Neutrophil (primary cell): ENCODE measurements around the gene ELF4.

Source experiments
- H3K27ac ChIP-seq: fragments of 200-600 bp; sonication (generic); 2 replicates; pipeline ENCODE4 v1.5.1; 2016; ENCODE audit warnings: mild to moderate bottlenecking, moderate library complexity
- H3K27me3 ChIP-seq: fragments of 200-600 bp; sonication (generic); 2 replicates; pipeline ENCODE4 v1.6.0; 2016; ENCODE audit warnings: mild to moderate bottlenecking
- H3K36me3 ChIP-seq: fragments of 200-600 bp; sonication (generic); 2 replicates; pipeline ENCODE4 v1.5.1; 2017
- H3K4me1 ChIP-seq, 2 experiments: fragments of 200-600 bp in 1 of 2; sonication (generic) in 1 of 2; 1 replicate in 1 of 2; 2 replicates in 1 of 2; pipeline versions ENCODE4 v1.5.1 to v1.6.1; 2013 to 2016; ENCODE audit warnings: low read depth in 1 of 2, low read length in 1 of 2, mild to moderate bottlenecking in 1 of 2, moderate library complexity in 1 of 2; ENCODE audit not compliant: control insufficient read depth in 1 of 2, insufficient read depth in 1 of 2
- H3K4me3 ChIP-seq, 2 experiments: fragments of 200-600 bp in 1 of 2; sonication (generic) in 1 of 2; 1 replicate in 1 of 2; 2 replicates in 1 of 2; pipeline ENCODE4 v1.5.1; 2013 to 2016; ENCODE audit warnings: low read depth in 1 of 2, low read length in 1 of 2, mild to moderate bottlenecking in 1 of 2, moderate library complexity in 1 of 2
- H3K9me3 ChIP-seq: fragments of 200-600 bp; sonication (generic); 2 replicates; pipeline ENCODE4 v1.5.1; 2016
- TF ChIP-seq, protein P1 (sequence below): fragments of 200-600 bp; sonication (generic); IDR thresholded peaks from 2 replicates; pipeline ENCODE4 v1.5.1; 2016; ENCODE audit warnings: antibody characterized with exemption

ELF4 gene

DNA sequence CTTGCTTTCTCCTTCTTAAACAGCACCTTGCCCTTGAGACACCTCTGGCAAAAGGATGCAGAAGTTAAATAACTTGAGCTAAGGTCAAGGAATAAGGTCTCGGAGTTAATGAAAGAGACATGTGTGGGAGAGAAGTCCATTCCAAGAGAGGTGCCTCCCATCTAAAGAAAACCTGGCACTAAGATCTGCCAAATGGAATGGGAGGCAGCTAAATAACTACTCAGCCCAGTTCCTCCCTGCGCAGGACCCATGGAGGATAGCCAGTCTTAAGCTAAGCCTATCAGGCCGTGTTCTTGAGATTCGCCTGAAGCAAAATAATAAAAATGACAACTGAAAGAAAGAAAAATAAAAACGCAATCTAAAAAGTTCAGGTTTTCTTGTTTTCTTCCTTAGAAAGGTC, 20.7 kb upstream of the ELF4 start:
- Histone ChIP-seq H3K27ac (no peak overlapping the region), H3K36me3 (peaks cover 22% of the 10 kb centered on the region), H3K9me3 (no peaks in the 10 kb centered on the region), H3K4me3 (no peak overlapping the region), H3K4me1 (no peaks in the 10 kb centered on the region), H3K27me3 (no peaks in the 10 kb centered on the region)
- TF ChIP-seq, protein P1, sequence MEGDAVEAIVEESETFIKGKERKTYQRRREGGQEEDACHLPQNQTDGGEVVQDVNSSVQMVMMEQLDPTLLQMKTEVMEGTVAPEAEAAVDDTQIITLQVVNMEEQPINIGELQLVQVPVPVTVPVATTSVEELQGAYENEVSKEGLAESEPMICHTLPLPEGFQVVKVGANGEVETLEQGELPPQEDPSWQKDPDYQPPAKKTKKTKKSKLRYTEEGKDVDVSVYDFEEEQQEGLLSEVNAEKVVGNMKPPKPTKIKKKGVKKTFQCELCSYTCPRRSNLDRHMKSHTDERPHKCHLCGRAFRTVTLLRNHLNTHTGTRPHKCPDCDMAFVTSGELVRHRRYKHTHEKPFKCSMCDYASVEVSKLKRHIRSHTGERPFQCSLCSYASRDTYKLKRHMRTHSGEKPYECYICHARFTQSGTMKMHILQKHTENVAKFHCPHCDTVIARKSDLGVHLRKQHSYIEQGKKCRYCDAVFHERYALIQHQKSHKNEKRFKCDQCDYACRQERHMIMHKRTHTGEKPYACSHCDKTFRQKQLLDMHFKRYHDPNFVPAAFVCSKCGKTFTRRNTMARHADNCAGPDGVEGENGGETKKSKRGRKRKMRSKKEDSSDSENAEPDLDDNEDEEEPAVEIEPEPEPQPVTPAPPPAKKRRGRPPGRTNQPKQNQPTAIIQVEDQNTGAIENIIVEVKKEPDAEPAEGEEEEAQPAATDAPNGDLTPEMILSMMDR, result no peak

DNA sequence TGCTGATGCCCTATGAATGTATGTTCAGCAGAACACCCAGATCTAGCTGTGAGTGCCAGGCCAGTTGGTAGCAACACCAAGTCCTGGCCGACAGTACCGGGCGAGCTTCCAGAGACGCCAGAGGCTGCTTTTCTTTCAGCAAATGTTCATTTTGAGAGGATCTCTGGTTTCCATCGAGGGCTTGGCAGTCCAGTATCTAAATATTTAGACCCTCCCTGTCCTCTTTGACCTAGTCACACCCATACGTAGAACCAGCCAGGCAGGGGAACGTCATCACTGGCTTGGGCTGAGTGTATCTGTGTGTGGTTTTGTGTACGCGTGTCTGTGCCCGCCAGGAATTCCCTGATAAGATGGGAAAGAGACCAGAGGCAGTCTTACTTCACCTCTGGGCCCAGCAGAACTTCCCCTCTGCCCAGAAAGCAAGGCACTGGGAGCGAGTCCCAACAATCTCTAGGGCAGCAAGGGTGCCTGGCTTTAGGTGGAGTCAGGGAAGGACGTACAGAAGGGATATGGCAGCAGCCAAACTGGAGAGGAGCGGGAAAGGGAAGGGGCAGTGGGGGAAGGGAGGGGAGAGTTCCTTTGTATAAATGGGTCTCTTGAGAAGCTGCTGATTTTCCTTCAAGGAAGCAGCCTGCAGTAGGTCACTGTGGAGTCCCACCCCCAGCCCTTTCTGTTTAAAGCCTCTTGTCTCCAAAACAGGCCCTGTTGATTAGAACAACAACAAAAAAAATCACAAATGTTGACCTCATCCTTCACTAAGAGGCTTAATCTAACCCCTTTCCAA, 15.0 kb upstream of the ELF4 start:
- Histone ChIP-seq H3K9me3 (no peaks in the 10 kb centered on the region), H3K27ac (no peak overlapping the region), H3K36me3 (peaks cover 17% of the 10 kb centered on the region), H3K27me3 (no peaks in the 10 kb centered on the region), H3K4me3 (no peak overlapping the region), H3K4me1 (peaks cover 6 to 8% of the 10 kb centered on the region in 2 experiments)
- TF ChIP-seq, protein P1, result no peak

GRCh38 chrX:130124577-130124976, 14.3 kb upstream of the ELF4 start:
- H3K4me1 ChIP-seq, result peaks cover 10 to 11% of the 10 kb centered on the region in 2 experiments
- peaks cover 11% of the 10 kb centered on the region for H3K36me3 ChIP-seq
- H3K27me3 ChIP-seq, result no peaks in the 10 kb centered on the region
- no peaks in the 10 kb centered on the region for H3K9me3 ChIP-seq
- TF ChIP-seq, protein P1, result no peak
- H3K4me3 ChIP-seq, result no peak overlapping the region
- no peak overlapping the region for H3K27ac ChIP-seq

DNA sequence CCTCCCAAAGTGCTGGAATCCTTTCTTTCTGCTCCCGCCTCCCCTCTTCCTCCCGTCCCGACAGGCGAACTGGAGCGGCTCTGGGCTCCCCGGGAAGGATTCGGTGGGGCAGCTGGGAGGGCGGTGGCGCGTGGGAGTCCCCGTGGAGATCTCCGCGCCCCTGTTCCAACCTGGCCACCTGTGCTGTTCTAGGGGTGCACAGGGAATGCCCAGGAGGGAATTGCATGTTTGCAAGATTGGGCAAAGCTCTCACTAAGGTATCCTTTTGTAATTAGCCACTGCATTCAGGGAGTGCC, 11.2 kb upstream of the ELF4 start:
- TF ChIP-seq, protein P1, result no peak
- peak overlapping the region; percentile 87 for H3K27ac ChIP-seq
- peak overlapping the region; percentile 63 to 66 for H3K4me3 ChIP-seq
- H3K27me3 ChIP-seq, result no peaks in the 10 kb centered on the region
- H3K4me1 ChIP-seq, result peaks cover 10 to 11% of the 10 kb centered on the region in 2 experiments
- no peaks in the 10 kb centered on the region for H3K9me3 ChIP-seq
- H3K36me3 ChIP-seq, result no peaks in the 10 kb centered on the region

DNA sequence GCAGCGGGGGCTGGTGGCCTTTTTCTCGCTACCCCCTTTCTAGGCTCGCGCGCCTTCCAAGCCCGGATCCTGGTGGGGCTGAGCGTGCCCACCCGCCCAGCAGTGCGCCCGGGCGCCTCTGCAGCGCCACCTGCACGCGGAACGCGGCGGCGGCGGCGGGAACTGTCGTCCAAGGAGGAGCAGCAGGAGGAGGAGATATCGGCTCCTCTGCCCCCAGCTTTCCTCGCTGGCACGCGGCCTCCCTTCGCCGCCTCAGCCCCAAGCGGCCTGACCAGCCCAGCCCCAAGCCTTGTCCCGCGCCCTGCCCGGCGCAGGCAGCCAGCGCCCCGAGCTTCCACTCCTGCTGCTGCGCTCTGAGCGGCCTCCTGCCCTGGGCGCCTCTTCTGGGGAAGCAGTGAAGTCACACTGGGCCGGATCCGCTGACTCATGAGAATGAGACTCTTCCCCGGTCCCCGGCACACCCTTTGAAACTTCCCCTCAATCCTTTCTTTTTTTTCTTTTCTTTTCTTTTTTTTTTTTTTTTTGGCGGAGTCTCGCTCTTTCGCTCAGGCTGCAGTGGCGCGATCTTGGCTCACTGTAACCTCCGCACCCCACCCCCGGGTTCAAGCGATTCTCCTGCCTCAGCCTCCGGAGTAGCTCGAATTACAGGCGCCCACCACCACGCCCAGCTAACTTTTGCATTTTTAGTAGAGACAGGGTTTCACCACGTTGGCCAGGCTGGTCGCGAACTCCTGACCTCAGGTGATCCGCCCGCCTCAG, 10.6 kb upstream of the ELF4 start:
- Histone ChIP-seq H3K9me3 (no peaks in the 10 kb centered on the region), H3K27ac (peak overlapping the region; percentile 87), H3K27me3 (no peaks in the 10 kb centered on the region), H3K4me1 (peaks cover 10 to 11% of the 10 kb centered on the region in 2 experiments), H3K4me3 (peak overlapping the region; percentile 63 to 66), H3K36me3 (no peaks in the 10 kb centered on the region)
- TF ChIP-seq, protein P1, result peak; percentile 78
